Umbilical cord (tissue), 2 donors: ENCODE results near the gene SPEN. TPM values are rescaled to one million over a fixed set of nuclear protein-coding genes. Genes with fewer than 3 reads are reported as not detected.
"Not testable (repeated sequence)": the region's sequence is repeated elsewhere in the genome, so short reads cannot be mapped to it uniquely, and the experiment has no call there.

ENCODE experiments used
- DNase-seq: peaks from one replicate; pipeline ENCODE4 v3.0.0-alpha.2; 2015; ENCODE audit warnings: low spot score
- total RNA-seq: library from RNA; depleted of rRNA; stranded (reverse); fragments of >200 nt; gene quantifications from one replicate; pipeline ENCODE4 v1.2.3, GENCODE V29; 2014; ENCODE audit warnings: low replicate concordance; ENCODE audit not compliant: insufficient read depth

Gene SPEN
- total RNA-seq, 1 donor from 2014 or later, result 23.1 TPM

DNA sequence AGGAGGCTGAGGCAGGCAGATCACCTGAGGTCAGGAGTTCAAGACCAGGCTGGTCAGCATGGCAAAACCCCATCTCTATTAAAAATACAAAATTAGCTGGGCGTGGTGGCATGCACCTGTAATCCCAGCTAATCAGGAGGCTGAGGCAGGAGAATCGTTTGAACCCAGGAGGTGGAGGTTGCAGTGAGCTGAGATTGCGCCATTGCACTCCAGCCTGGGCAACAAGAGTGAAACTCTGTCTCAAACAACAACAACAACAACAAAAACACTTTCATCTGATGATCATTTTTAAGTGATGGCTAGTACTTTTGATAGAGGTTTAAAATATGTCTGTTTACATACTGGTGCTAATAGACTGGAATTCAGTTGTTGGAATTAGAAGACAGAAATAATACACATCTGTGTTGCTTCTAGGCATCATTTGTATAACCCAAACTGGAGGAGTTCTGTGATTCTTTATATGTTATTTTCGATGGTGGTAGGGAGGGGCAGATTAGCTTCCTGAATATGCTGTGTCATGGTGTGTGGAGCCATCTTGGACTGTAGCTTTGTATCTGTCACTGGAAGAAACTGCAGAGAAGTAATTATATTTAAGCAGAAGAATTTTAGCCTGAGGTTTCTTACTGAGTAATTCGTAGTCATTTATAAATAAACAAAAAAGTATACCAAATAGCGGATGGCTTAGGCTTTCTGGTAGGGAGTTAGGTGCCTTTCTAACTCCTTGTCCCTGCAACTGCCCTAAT lies 45.5 kb downstream of the SPEN start:
- DNase-seq, result peak; percentile 20

DNA sequence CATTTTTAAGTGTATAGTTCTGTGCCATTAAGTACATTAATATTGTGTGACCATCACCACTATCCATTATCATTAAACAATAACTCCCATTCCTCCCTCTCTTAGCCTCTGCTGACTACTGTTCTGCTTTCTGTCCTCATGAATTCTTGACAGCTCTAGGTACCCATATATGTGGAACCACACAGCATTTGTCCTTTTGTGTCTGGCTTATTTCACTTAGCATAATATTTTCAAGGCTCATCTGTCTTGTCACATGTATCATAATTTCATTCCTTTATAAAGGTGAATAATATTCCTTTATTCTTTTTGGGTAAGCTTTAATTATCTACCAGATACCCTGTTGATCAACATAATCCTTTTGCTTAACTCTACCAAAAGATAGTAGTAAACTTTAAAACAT lies 47.7 kb downstream of the SPEN start:
- DNase-seq, result no peak

DNA sequence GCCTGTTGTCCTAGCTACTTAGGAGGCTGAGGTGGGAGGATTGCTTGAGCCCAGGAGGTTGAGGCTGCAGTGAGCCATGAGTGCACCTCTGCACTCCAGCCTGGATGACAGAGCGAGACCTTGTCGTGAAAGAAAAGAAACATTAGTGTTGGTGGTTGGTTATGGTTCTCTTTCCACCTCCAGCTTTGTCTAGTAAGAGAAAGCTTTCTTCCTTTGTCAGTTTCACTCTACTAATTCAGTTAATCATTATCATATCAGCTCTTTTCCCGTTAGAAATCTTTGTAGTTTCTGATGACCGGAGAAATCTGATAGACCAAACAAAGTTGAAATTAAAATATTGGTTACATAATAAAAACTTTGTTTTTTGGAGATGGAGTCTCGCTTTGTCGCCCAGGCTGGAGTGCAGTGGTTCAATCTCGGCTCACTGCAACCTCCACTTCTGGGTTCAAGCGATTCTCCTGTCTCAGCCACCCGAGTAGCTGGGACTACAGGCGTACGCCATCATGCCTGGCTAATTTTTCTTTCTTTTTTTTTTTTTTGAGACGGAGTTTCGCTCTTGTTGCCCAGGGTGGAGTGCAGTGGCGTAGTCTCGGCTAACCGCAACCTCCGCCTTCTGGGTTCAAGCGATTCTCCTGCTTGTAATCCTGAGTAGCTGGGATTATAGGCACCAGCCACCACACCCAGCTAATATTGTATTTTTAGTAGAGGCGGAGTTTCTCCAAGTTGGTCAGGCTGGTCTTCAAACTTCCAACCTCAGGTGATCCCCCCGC lies 49.5 kb downstream of the SPEN start:
- not testable (repeated sequence) for DNase-seq

DNA sequence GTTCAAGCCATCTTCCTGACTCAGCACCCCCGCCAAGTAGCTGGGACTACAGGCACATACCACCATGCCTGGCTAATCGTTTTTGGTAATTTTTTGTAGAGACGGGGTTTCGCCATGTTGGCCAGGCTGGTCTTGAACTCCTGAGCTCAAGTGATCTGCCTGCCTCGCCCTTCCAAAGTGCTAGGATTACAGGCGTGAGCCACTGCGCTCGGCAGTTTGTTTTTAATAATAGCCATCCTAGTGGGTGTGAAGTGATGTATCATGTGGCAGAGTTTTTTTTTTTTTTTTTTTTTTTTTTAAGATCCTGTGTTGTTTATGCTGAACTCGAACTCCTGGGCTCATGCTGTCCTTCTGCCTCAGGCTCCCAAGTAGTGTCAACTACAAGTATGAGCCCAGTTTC lies 51.8 kb downstream of the SPEN start:
- DNase-seq, result no peak

DNA sequence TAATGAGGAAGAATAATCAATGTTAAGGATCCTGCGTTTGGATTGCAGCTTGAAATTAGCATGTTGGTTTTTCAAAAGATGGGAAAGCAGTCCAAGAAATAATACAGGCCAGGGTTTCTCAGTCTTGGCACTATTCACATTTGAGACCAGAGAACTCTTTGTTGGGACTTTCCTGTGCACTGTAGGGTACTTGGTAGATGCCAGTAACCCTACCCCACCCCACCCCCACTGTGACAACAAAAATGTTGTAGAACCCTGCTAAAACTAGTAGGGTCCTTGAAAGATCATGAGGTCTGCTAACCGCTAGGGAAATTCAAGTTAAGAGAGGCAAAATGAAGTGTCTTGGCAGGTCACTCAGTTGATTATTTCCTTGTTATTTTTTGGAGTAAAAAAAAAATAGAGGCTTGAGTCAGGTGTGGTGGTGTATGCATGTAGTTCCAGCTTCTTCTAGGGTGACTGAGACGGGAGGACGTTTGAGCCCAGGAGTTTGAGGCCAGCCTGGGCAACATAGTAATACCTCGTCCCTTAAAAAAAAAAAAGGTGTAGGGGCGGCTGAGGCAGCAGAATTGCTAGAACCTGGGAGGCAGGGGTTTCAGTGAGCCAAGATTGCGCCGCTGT lies 53.3 kb downstream of the SPEN start:
- DNase-seq, result no peak

DNA sequence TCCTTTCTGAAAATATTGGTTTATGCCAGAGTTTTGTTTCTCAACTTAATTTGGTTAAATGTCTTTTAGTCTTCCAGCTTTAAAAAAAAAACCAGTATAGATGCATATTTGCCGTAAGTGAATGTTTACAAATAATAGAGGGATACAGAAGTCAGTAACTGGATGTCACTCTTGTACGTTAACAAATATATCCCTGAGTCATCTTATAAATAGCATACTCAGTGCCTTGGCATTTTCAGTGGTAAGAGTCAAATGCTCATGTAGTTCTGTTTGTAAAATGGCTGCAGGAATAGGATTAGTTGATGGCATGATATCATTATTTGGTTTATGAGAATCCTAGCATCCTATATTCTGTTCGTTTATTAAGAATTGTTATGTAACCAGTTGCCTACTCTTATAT lies 55.4 kb downstream of the SPEN start:
- DNase-seq, result no peak

DNA sequence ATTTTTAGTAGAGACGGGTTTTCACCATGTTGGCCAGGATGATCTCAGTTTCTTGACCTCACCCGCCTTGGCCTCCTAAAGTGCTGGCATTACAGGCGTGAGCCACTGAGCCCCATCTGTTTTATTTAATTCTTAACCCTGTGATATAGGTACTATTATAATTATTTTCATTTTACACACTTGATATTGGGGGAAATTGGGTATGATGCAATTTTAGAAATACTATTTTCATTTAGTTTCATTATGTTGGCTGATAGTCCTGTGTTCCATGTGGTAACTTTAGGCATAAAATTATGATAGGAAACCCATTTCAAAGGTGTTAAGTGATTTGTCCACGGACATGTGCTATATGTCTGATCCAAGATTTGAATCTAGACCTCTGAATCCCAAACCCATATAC lies 61.1 kb downstream of the SPEN start:
- DNase-seq, result no peak

DNA sequence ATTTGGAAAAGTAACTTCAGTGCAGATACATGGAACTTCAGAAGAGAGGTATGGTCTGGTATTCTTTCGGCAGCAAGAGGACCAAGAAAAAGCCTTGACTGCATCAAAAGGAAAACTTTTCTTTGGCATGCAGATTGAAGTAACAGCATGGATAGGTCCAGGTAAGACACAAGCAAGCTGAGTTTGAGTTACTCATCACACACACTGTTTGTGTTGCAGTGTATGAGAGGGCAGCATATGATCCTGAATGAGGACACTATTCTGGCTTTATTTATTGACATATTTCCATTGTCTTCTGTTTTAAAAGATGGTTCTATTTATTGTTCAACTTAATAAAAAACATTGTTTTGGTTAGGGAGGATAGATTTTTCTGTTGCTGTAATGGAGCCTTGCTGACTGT lies 63.6 kb downstream of the SPEN start:
- no peak for DNase-seq

DNA sequence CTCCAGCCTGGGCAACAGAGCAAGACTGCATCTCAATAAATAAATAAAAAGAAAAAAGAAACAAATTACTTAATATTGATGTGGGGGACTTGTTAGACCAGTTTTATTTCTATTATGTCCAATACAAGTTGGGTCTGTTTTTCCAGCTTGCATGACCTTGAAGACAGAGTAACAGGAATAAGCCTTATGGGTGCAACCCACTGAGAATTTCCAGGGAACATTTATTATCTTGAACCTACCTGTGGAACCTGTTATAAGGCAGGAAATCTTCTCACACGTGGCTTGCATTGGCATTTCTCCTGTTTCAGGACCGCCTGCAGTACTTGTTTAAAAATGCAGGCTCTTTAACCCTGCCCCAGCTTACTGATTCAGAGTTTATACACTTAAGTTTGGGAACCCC lies 64.4 kb downstream of the SPEN start:
- DNase-seq, result peak; percentile 32

DNA sequence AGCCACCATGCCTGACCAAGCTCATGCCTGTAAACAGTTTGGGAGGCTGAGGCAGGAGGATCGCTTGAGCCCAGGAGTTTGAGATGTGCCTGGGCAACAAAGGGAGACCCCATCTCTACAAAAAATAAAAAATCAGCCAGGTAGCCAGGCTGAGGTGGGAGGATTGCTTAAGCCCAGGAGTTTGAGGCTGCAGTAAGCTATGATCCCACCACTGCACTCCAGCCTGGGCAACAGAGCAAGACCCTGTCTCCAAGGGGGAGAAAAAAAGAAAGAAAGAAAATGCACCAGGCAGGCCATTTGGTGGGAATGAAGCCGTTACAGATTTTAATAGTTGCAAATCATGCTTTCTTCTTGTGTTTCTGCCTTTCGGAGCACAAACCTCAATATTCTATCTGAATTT lies 66.1 kb downstream of the SPEN start:
- DNase-seq, result not testable (repeated sequence)

DNA sequence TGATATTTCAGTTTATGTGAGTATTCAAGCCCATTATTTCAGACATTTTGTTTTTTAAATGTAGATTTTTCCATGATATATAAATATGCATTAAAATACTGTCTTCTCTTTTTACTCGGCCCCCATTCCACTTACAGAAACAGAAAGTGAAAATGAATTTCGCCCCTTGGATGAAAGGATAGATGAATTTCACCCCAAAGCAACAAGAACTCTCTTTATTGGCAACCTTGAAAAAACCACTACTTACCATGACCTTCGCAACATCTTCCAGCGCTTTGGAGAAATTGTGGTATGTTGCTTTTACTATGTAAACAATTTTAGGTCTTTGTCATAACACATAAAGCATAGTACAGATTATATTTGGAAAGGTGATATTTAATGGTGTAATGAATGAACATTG lies 68.5 kb downstream of the SPEN start:
- DNase-seq, result no peak

DNA sequence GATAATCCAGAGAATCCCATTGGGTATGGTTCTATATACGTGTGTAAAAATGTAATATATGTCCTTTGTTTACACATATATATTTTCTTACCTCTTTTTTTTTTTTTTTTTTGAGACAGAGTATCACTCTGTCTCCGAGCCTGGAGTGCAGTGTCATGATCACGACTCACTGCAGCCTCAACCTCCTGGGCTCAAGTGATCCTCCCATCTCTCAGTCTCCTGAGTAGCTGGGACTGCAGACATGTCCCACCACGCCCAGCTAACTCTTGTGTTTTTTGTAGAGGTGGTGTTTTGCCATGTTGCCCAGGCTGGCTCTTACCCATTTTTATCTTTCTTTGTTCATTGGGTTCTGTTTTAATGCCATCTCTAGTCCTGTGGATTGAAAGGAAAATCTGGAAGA lies 68.9 kb downstream of the SPEN start:
- DNase-seq, result no peak

DNA sequence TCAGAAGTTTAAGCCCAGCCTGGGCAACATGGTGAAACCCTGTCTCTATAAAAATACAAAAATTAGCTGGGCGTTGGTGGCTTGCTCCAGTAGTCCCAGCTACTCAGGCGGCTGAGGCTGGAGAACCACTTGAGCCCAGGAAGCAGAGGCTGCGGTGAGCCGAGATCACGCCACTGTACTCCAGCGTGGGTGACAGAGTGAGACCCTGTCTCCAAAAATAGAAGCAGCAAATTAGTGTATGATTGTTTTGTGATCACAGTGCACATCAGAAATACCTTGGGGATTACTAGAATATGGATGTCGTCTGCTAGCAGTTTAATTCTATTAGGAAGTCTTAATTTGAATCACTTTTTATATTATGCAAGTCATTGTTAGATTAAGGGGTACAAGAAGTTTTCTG lies 69.4 kb downstream of the SPEN start:
- no peak for DNase-seq

DNA sequence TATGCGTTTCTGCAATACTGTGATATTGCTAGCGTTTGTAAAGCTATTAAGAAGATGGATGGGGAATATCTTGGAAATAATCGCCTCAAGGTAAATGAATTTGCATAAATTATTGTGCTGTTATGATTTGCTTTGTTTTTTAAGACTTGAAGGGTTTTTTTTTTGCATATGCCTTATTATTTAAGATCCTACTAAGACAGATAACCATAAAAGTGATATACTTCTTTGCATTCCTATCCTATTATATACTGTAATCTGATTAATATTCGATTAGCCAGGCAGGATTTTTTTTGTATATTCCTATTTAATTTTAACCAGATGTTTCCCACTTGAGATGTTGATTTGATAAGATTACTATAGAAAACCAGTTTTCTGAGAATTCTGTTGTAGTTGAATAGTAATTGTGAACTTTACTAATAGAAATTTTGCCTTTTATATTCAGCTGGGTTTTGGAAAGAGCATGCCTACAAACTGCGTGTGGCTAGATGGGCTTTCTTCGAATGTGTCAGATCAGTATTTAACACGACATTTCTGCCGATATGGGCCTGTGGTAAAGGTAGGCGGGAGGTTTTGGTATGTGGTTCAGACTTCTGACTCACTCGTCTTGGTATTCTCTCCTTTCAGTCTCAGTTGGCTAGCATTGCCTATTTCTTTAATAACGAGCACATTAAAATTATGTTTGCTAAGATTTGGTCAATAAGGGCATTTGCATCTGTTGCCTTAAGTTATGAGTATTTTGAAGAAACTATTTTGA lies 71.6 kb downstream of the SPEN start:
- DNase-seq, result no peak

DNA sequence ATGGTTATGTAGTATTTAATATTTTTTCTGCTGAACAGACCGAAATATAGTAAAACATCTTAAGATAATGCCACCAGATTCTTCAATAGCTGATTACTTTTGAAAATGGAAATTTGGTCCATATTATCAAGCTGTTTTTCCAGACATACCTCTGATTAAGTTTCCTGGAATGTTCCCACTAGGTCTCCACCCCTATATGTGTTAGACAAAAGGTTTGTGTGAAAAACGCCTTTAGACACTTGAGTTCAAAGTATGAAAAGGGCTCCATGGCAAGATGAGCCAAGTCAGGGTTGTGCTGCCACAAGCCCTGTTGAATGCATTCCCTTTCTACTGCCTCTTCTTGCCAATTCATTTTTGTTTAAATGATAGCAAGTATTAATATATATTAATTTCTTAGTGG lies 75.7 kb downstream of the SPEN start:
- no peak for DNase-seq

DNA sequence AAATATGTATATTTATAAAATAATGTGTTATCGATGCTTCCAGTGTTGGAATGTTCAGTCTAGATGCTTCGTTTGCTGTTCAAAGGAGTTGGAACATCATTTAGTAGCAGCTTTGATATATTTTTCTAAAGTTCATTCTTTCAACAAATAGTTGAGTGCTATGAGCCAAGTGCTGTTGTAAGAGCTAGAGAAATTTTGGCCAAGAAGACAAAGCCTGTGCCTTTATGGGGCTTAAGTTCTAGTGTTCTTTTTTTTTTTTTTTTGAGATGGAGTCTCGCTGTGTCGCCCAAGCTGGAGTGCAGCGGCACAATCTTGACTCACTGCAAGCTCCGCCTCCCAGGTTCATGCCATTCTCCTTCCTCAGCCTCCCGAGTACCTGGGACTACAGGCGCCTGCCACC lies 78.9 kb downstream of the SPEN start:
- not testable (repeated sequence) for DNase-seq

DNA sequence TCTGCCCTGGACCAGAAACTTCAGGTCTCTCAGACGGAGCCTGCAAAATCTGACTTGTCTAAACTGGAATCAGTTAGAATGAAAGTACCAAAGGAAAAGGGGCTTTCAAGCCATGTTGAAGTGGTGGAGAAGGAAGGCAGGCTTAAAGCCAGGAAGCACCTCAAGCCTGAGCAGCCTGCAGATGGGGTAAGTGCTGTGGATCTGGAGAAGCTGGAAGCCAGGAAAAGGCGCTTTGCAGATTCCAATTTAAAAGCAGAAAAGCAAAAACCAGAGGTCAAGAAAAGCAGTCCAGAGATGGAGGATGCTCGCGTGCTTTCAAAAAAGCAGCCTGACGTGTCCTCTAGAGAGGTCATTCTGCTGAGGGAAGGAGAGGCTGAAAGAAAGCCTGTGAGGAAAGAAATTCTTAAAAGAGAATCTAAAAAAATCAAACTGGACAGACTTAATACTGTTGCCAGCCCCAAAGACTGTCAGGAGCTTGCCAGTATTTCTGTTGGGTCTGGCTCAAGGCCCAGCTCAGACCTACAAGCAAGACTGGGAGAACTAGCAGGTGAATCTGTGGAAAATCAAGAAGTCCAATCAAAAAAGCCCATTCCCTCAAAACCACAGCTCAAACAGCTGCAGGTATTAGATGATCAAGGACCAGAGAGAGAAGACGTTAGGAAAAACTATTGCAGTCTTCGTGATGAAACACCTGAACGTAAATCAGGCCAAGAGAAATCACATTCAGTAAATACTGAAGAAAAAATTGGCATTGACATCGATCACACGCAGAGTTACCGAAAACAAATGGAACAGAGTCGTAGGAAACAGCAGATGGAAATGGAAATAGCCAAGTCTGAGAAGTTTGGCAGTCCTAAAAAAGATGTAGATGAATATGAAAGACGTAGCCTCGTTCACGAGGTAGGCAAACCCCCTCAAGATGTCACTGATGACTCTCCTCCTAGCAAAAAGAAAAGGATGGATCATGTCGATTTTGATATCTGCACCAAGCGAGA lies 81.8 kb downstream of the SPEN start:
- DNase-seq, result no peak

DNA sequence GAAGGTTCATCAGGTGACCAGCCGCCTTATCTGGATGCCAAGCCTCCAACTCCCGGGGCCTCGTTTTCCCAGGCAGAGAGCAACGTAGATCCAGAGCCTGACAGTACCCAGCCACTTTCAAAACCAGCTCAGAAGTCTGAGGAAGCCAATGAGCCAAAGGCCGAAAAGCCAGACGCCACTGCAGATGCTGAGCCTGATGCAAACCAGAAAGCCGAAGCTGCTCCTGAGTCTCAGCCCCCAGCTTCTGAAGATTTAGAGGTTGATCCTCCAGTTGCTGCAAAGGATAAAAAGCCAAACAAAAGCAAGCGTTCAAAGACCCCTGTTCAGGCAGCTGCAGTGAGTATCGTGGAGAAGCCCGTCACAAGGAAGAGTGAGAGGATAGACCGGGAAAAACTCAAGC lies 83.9 kb downstream of the SPEN start:
- peak; percentile 93 for DNase-seq

DNA sequence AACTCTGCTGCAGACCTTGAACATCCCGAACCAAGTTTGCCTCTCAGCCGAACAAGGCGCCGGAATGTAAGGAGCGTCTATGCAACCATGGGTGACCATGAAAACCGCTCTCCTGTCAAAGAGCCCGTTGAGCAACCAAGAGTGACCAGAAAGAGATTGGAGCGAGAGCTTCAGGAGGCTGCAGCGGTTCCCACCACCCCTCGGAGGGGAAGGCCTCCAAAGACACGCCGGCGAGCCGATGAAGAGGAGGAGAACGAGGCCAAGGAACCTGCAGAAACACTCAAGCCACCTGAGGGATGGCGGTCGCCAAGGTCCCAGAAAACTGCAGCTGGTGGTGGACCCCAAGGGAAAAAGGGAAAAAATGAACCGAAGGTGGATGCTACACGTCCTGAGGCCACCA lies 84.4 kb downstream of the SPEN start:
- no peak for DNase-seq

DNA sequence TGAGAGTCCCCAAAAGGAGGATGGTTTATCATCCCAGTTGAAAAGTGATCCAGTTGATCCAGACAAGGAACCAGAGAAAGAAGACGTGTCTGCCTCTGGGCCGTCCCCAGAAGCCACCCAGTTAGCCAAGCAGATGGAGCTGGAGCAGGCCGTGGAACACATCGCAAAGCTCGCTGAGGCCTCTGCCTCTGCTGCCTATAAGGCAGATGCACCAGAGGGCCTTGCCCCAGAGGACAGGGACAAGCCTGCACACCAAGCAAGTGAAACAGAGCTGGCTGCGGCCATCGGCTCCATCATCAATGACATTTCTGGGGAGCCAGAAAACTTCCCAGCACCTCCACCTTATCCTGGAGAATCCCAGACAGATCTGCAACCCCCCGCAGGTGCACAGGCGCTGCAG lies 85.1 kb downstream of the SPEN start:
- no peak for DNase-seq

DNA sequence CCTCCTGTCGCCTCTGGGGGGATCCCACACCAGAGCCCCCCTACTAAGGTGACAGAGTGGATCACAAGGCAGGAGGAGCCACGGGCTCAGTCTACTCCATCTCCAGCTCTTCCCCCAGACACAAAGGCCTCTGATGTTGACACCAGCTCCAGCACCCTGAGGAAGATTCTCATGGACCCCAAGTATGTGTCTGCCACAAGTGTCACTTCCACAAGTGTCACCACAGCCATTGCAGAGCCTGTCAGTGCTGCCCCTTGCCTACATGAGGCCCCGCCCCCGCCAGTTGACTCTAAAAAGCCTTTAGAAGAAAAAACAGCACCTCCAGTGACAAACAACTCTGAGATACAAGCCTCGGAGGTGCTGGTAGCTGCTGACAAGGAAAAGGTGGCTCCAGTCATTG lies 86.2 kb downstream of the SPEN start:
- no peak for DNase-seq
